Amygdala (tissue), 56 donors: Measurements from ENCODE around the gene PRAMEF5.
"Not testable (repeated sequence)": the region's sequence is repeated elsewhere in the genome, so short reads cannot be mapped to it uniquely, and the experiment has no call there.

Source experiments
- DNase-seq, 56 donors: peaks; one replicate each; lab custom pipeline; 2025; lab: John Stamatoyannopoulos, UW

Gene PRAMEF5

DNA sequence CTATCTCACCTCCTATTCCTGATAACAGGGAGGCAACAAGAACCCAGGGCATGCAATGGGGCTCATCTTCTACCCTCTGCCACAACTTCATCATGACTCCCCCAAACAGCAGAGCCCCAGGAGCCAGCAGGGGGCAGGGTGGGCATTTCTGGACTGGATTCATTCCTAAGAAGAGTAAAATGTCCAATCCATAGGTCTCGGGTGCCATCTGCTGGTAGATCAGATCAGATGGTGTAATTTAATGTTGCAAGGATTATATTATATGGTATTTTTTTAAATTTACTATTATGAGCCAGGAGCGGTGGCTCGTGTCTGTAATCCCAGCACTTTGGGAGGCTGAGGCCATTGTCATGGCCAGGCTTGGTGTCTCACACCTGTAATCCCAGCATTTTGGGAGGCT is 11.1 kb downstream of the PRAMEF5 start:
- not testable (repeated sequence) for DNase-seq

DNA sequence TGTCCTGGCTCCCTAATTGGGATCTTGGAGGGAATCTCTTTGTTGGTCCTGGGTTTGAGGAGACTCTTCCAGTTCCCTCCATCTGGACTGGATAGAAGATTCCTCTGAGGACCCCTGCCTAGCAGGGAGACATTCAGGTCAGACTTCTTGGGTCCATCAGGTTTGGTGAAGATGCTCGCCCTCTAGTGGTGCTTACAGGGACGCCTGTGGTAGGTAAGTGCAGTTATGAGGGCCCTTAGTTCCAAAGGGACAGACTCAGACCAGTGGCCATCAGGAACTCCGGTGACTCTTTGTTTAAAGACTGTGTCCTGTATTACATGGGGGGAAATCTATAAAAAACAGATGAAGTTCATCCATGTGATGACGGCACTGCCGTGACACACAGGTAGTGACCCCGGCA is 23.0 kb downstream of the PRAMEF5 start:
- DNase-seq, result not testable (repeated sequence)

DNA sequence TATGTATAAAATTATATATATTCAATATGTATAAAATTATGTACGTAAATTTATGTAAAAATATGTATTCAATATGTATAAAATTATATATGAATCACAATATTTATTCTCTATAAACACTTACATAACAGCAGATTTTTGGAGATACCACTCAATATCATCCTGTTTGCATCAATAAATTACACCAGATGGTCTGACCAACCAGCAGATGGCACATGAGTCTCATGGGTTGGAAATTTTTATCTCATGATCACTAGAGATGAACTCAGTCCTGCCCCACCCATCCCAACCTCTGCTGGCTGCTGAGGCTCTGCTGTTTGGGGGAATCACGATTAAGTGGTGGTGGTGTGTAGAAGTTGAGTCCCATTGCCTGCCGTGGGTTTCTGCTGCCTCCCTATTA is 25.6 kb downstream of the PRAMEF5 start:
- not testable (repeated sequence) for DNase-seq

DNA sequence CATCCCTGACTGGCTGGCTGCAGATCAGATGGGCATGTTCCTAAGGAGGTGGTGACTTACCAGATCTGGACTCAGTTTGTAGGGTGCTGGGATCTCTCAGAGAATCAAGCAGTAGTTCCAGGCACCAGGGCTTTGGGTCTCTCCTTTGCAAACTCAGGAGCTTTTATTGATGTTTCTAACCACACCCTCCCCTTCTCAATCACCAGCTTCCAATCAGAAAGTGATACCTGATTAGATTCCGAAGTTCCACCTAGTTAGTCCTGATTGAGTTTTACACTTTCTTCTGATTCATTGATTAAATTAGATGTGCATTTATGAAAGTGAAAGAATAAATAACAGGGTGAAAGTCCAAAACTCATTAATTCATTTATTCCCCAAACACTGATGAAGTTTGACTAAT is 31.0 kb downstream of the PRAMEF5 start, which contains the start of gene PRAMEF8:
PRAMEF8 (minus strand) TSS at position 101 of the 400 bp plus-strand sequence. CDS start 1,046 bp downstream, outside the sequence.
- not testable (repeated sequence) for DNase-seq

DNA sequence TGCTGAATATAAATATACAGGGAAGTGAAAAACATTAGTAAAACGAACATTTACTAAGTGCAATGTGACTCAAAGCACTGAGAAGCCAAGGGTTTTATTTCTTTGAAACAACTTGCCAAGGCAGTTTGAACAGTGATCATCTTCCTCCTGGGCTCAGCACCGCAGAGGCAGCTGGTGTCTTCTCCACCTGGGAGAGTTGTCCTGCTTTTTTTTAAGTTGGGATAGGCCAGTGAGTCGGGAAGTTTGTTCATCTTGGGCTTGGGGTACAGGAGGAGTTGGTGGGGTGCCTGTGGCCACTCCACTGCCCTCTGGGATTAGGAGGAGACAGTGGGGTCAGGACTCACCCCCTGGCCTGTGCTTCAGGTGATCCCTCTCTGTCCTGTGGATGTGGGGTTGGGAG is 35.0 kb downstream of the PRAMEF5 start:
- DNase-seq, result not testable (repeated sequence)

DNA sequence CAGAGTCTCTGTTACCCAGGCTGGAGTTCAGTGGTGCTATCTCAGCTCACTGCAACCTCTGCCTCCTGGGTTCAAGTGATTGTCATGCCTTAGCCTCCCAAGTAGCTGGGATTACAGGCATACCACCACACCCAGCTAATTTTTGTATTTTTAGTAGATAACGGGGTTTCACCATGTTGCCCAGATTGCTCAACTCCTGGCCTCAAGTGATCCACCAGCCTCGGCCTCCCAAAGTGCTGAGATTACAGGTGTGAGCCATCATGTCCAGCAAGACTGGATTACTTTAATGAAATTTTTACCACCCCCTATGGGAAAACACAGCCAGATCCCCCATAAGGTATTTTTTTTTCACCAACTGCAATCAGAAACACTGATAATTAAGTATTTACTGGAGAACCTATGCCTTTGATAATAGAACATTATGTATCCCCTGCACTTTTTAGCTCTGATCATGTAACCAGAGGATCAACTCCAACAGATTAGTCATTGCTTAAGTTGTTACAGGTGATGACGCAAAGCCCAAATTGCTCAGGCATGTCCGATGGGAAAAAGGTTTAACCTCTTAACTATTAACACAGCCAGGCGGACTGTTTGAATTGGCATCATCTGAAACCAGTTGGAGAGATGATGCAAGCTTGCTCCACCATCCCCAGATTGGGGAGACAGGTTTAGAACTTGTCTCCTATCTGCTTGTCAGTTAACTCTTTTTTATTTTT is 43.4 kb downstream of the PRAMEF5 start:
- not testable (repeated sequence) for DNase-seq

DNA sequence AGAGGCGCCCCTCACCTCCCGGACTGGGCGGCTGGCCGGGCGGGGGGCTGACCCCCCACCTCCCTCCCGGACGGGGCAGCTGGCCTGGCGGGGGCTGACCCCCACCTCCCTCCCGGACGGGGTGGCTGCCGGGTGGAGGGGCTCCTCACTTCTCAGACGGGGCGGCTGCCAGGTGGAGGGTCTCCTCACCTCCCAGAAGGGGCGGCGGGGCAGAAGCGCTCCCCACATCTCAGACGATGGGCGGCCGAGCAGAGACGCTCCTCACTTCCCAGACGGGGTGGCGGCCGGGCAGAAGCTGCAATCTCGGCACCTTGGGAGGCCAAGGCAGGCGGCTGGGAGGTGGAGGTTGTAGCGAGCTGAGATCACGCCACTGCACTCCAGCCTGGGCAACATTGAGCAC is 44.7 kb downstream of the PRAMEF5 start:
- not testable (repeated sequence) for DNase-seq

DNA sequence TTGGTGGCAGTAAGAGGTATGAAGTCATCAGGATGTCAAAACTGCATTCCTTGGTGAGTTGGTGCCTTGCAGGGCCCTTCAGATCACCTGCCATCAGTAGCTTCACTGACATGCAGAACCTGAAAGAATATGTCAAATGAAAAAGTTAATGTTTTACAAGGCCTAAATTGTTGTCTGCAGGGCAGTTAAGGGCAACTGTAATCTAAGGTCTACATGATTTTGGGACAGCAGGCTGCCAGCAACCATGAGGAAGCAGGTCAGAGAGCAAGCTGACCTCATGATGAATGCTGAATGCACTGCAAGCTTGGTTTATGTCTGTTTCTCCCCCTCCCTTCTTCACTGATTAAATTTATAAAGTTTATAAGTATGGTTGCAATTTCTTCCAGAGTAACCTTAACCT is 48.2 kb downstream of the PRAMEF5 start:
- not testable (repeated sequence) for DNase-seq

DNA sequence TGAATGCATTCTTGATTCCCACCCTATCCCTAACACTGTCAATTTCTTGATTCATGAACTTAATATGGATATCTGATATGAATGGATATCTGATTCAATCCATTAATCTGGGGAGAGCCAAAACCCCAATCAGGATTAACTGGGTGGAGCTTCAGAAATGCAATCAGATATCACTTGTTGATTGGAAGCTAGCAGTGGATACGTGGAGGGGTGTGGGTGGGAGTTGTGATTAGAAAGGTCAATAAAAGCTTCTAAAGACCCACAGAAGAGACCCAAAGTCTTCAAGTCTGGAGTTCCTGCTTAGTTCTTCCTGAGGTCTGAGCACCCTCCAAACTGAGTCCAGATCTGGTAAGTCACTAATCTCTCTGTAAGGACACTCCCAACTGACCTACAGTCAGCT is 49.2 kb downstream of the PRAMEF5 start, which contains the start of gene PRAMEF33:
PRAMEF33 (plus strand) TSS at position 301 of the 400 bp plus-strand sequence. CDS start 2,416 bp downstream, outside the sequence.
- not testable (repeated sequence) for DNase-seq
